Calu3 (cell line): Measurements from ENCODE around the gene DDX53. TPM values are rescaled to one million over a fixed set of nuclear protein-coding genes. Genes with fewer than 3 reads are reported as not detected.

ENCODE experiments used
- BruUV-seq: library from RNA; stranded (reverse); fragments of 400-500 nt; replicated peaks from 2 replicates; lab custom pipeline; 2021; lab: Mats Ljungman, UMichigan
- CTCF ChIA-PET: fragments of 300-600 bp; sonication (Branson Sonifier 250); formaldehyde crosslinking; loops from one replicate; lab custom pipeline; 2022; ENCODE audit warnings: antibody characterized with exemption; lab: Charles Lee
- DNase-seq: peaks from one replicate; pipeline ENCODE4 v3.0.0; 2022
- H3K27ac Mint-ChIP-seq: one replicate; pipeline ENCODE4 v1.8.0; 2022; ENCODE audit warnings: mixed read lengths; ENCODE audit not compliant: unreplicated experiment
- H3K27me3 Mint-ChIP-seq: one replicate; pipeline ENCODE4 v1.8.0; 2022; ENCODE audit warnings: mixed read lengths; ENCODE audit not compliant: unreplicated experiment
- H3K36me3 Mint-ChIP-seq: one replicate; pipeline ENCODE4 v1.8.0; 2022; ENCODE audit warnings: mild to moderate bottlenecking, moderate library complexity, mixed read lengths; ENCODE audit not compliant: insufficient read depth, unreplicated experiment
- H3K4me1 Mint-ChIP-seq: one replicate; pipeline ENCODE4 v1.8.0; 2022; ENCODE audit warnings: mild to moderate bottlenecking, low read depth, mixed read lengths; ENCODE audit not compliant: unreplicated experiment
- H3K4me3 Mint-ChIP-seq: one replicate; pipeline ENCODE4 v1.8.0; 2022; ENCODE audit warnings: mild to moderate bottlenecking, low read depth, moderate library complexity, mixed read lengths; ENCODE audit not compliant: unreplicated experiment
- H3K9me3 Mint-ChIP-seq: one replicate; pipeline ENCODE4 v1.8.0; 2022; ENCODE audit warnings: low read depth, mixed read lengths; ENCODE audit not compliant: unreplicated experiment
- CTCF ChIP-seq: fragments of 200-600 bp; IDR thresholded peaks from one replicate; pipeline ENCODE4 v1.8.0; 2022; ENCODE audit warnings: antibody characterized with exemption; ENCODE audit not compliant: unreplicated experiment
- intact Hi-C: fragments of 100-400 bp; cut with micrococcal nuclease; formaldehyde crosslinking; loops from one replicate; pipeline ENCODE4 v1.10.0; 2022; ENCODE audit not compliant: unreplicated experiment
- total RNA-seq: library from RNA; stranded (reverse); gene quantifications from 2 replicates; pipeline ENCODE4 v1.2.3, GENCODE V29; 2022

DDX53 gene
- total RNA-seq, 1 experiment from 2014 or later: not detected

- intact Hi-C loops: no loop called here
- BruUV-seq: no TSS peak
- H3K4me1 Mint-ChIP-seq: no peaks in the 10 kb centered on the region
- DNase-seq: no peak
- H3K27me3 Mint-ChIP-seq: no peaks in the 10 kb centered on the region
- H3K4me3 Mint-ChIP-seq: no peak overlapping the region
- H3K36me3 Mint-ChIP-seq: no peaks in the 10 kb centered on the region
- no peaks in the 10 kb centered on the region for H3K9me3 Mint-ChIP-seq
- no peak overlapping the region for H3K27ac Mint-ChIP-seq
- TF ChIP-seq CTCF: no peak
- CTCF ChIA-PET: no interaction called here
Measured at GRCh38 chrX:23046443-23046842, 46.7 kb downstream of the DDX53 start.

- no peak for DNase-seq
- no peaks in the 10 kb centered on the region for H3K36me3 Mint-ChIP-seq
- no peaks in the 10 kb centered on the region for H3K9me3 Mint-ChIP-seq
- H3K27me3 Mint-ChIP-seq: no peaks in the 10 kb centered on the region
- no peaks in the 10 kb centered on the region for H3K4me1 Mint-ChIP-seq
- intact Hi-C loops: no loop called here
- CTCF ChIA-PET: no interaction called here
- no TSS peak for BruUV-seq
- TF ChIP-seq CTCF: no peak
- no peak overlapping the region for H3K27ac Mint-ChIP-seq
- no peak overlapping the region for H3K4me3 Mint-ChIP-seq
Measured at GRCh38 chrX:23048806-23049573, 49.2 kb downstream of the DDX53 start.

GRCh38 chrX:23052324-23052723 is 52.6 kb downstream of the DDX53 start:
- BruUV-seq: no TSS peak
- TF ChIP-seq CTCF: no peak
- H3K9me3 Mint-ChIP-seq: no peaks in the 10 kb centered on the region
- H3K4me1 Mint-ChIP-seq: no peaks in the 10 kb centered on the region
- no peak overlapping the region for H3K4me3 Mint-ChIP-seq
- CTCF ChIA-PET: no interaction called here
- H3K36me3 Mint-ChIP-seq: no peaks in the 10 kb centered on the region
- intact Hi-C loops: no loop called here
- H3K27ac Mint-ChIP-seq: no peak overlapping the region
- no peaks in the 10 kb centered on the region for H3K27me3 Mint-ChIP-seq
- no peak for DNase-seq
